SK-N-SH (cell line): ENCODE data around the gene DGCR2. TPM values are rescaled to one million over a fixed set of nuclear protein-coding genes. Genes with fewer than 3 reads are reported as not detected.

Experiments used
- CTCF ChIA-PET: fragments of 300-600, 350-600 bp; formaldehyde crosslinking; extraction: SDS; loops from one replicate; lab custom pipeline; 2021; lab: Yijun Ruan, JAX
- POLR2A ChIA-PET: fragments of 350-600 bp; sonication (Branson Sonifier 250); formaldehyde crosslinking; extraction: SDS; loops from one replicate; lab custom pipeline; 2020; ENCODE audit warnings: antibody characterized with exemption, inconsistent platforms; lab: Yijun Ruan, JAX
- DNase-seq: peaks from one replicate; pipeline ENCODE4 v3.0.0; 2012
- H2AFZ ChIP-seq: fragments of 200-600 bp; sonication (generic); 2 replicates; pipeline ENCODE4 v1.8.1; 2016; ENCODE audit warnings: antibody characterized with exemption, mild to moderate bottlenecking, low read depth
- H3F3A ChIP-seq: fragments of 200-600 bp; sonication (generic); replicated peaks from 2 replicates; pipeline ENCODE3; 2016; ENCODE audit warnings: antibody characterized with exemption, mild to moderate bottlenecking; ENCODE audit not compliant: insufficient read depth
- H3K27ac ChIP-seq, 2 experiments: fragments of 200-500 bp in 1 of 2; fragments of 200-600 bp in 1 of 2; sonication (Bioruptor generic) in 1 of 2; sonication (generic), shearing (Covaris generic) in 1 of 2; 2 replicates each; pipeline versions ENCODE4 v1.5.1 to v1.6.1; 2014 to 2016; ENCODE audit warnings: low read depth in 2 of 2, inconsistent platforms in 1 of 2, low read length in 1 of 2, mild to moderate bottlenecking in 1 of 2, mixed read lengths in 1 of 2
- H3K27me3 ChIP-seq: fragments of 200-600 bp; sonication (generic), shearing (Covaris generic); 2 replicates; pipeline ENCODE4 v1.6.1; 2016; ENCODE audit warnings: mixed run types; ENCODE audit not compliant: insufficient read depth
- H3K36me3 ChIP-seq, 2 experiments: fragments of 200-500 bp in 1 of 2; fragments of 200-600 bp in 1 of 2; sonication (Bioruptor generic) in 1 of 2; sonication (generic) in 1 of 2; replicated peaks in 1 of 2; 2 replicates each; pipeline versions ENCODE3 to v1.5.1; 2014 to 2016; ENCODE audit warnings: low read length in 1 of 2, mild to moderate bottlenecking in 1 of 2; ENCODE audit not compliant: insufficient read depth in 2 of 2, control insufficient read depth in 1 of 2
- H3K4me1 ChIP-seq, 2 experiments: fragments of 200-500 bp in 1 of 2; fragments of 200-600 bp in 1 of 2; sonication (Bioruptor generic) in 1 of 2; sonication (generic), shearing (Covaris generic) in 1 of 2; 2 replicates each; pipeline versions ENCODE4 v1.5.1 to v1.6.1; 2014 to 2016; ENCODE audit warnings: low read depth in 1 of 2, low read length in 1 of 2, mixed run types in 1 of 2; ENCODE audit not compliant: insufficient read depth in 2 of 2, control insufficient read depth in 1 of 2
- H3K4me2 ChIP-seq: fragments of 200-600 bp; sonication (generic), shearing (Covaris generic); 2 replicates; pipeline ENCODE4 v1.6.1; 2017; ENCODE audit warnings: mixed run types
- H3K4me3 ChIP-seq, 2 experiments: fragments of 200-500 bp in 1 of 2; fragments of 200-600 bp in 1 of 2; sonication (Bioruptor generic) in 1 of 2; sonication (generic), shearing (Covaris generic) in 1 of 2; 2 replicates each; pipeline versions ENCODE4 v1.5.1 to v1.8.1; 2014 to 2016; ENCODE audit warnings: low read depth in 2 of 2, inconsistent platforms in 1 of 2, low read length in 1 of 2, mild to moderate bottlenecking in 1 of 2, mixed read lengths in 1 of 2, moderate library complexity in 1 of 2
- H3K79me2 ChIP-seq: fragments of 200-600 bp; sonication (generic); 2 replicates; pipeline ENCODE4 v1.8.1; 2017; ENCODE audit warnings: mild to moderate bottlenecking; ENCODE audit not compliant: insufficient read depth
- H3K9ac ChIP-seq: fragments of 200-600 bp; sonication (generic); 2 replicates; pipeline ENCODE4 v1.6.1; 2017; ENCODE audit warnings: mixed run types
- H3K9me2 ChIP-seq: fragments of 200-600 bp; sonication (generic); 2 replicates; pipeline ENCODE4 v1.6.1; 2017; ENCODE audit warnings: mixed run types
- H3K9me3 ChIP-seq: fragments of 200-600 bp; sonication (generic); 2 replicates; pipeline ENCODE4 v1.6.1; 2017; ENCODE audit warnings: mixed run types, mild to moderate bottlenecking, moderate library complexity
- H4K20me1 ChIP-seq: fragments of 200-600 bp; sonication (generic); 2 replicates; pipeline ENCODE4 v1.6.1; 2017; ENCODE audit warnings: mild to moderate bottlenecking, mixed run types; ENCODE audit not compliant: insufficient read depth
- FOSL2 ChIP-seq: IDR thresholded peaks from 2 replicates; pipeline ENCODE4 v1.4.0; 2012; ENCODE audit warnings: low read depth, mild to moderate bottlenecking, moderate library complexity, borderline replicate concordance
- FOXJ3 ChIP-seq: sonication (generic); formaldehyde crosslinking; IDR thresholded peaks from 2 replicates; pipeline ENCODE4 v1.5.1; 2020; ENCODE audit warnings: mild to moderate bottlenecking, missing genetic modification reagents
- GABPA ChIP-seq: IDR thresholded peaks from 2 replicates; pipeline ENCODE4 v1.4.0; 2012; ENCODE audit warnings: low read depth, mild to moderate bottlenecking
- JUND ChIP-seq: IDR thresholded peaks from 2 replicates; pipeline ENCODE4 v1.4.0; 2012
- MXI1 ChIP-seq: IDR thresholded peaks from 2 replicates; pipeline ENCODE4 v1.6.1; 2012; ENCODE audit warnings: mild to moderate bottlenecking, low read depth, low read length, improper control_type of control experiment
- NFIC ChIP-seq: IDR thresholded peaks from 2 replicates; pipeline ENCODE4 v1.4.0; 2012; ENCODE audit warnings: borderline replicate concordance
- NRF1 ChIP-seq: IDR thresholded peaks from 2 replicates; pipeline ENCODE4 v1.6.1; 2012; ENCODE audit warnings: low read depth, mild to moderate bottlenecking, low read length
- POLR2AphosphoS5 ChIP-seq: IDR thresholded peaks from 2 replicates; pipeline ENCODE4 v1.6.1; 2012; ENCODE audit warnings: low read depth, low read length
- RFX5 ChIP-seq: IDR thresholded peaks from 2 replicates; pipeline ENCODE4 v1.6.1; 2012; ENCODE audit warnings: mild to moderate bottlenecking, improper control_type of control experiment, low read length
- TAF1 ChIP-seq: IDR thresholded peaks from 2 replicates; pipeline ENCODE4 v1.6.1; 2012; ENCODE audit warnings: low read depth, mild to moderate bottlenecking, low read length, moderate library complexity, borderline replicate concordance
- TCF12 ChIP-seq: IDR thresholded peaks from 2 replicates; pipeline ENCODE4 v1.4.0; 2012
- TEAD4 ChIP-seq: IDR thresholded peaks from 2 replicates; pipeline ENCODE4 v1.4.0; 2012; ENCODE audit warnings: mild to moderate bottlenecking, borderline replicate concordance; ENCODE audit not compliant: insufficient read depth
- WGBS: methylation state at CpG from one replicate; pipeline ENCODE4 v1.1.6; 2017; ENCODE audit warnings: low lambda C conversion rate; 5-methylcytosine and 5-hydroxymethylcytosine counted together
- polyA plus RNA-seq, 3 experiments: library from polyadenylated mRNA; depleted of rRNA; stranded (reverse); fragments of >200 nt; gene quantifications; 2 replicates each; pipeline ENCODE4 v1.2.3, GENCODE V29; 2012
- TF ChIP-seq, protein P1 (sequence below): fragments of 150-350 bp; IDR thresholded peaks from 2 replicates; pipeline ENCODE4 v1.6.1; 2017; ENCODE audit warnings: antibody characterized with exemption, low read length, low read depth, borderline replicate concordance
- TF ChIP-seq, protein P2 (sequence below): IDR thresholded peaks from 2 replicates; pipeline ENCODE4 v1.4.0; 2012; ENCODE audit warnings: low read depth, borderline replicate concordance

Gene DGCR2
- polyA plus RNA-seq, 1 of the 3 experiments (the other 2 are of a cell fraction): 30.4 TPM

DNA sequence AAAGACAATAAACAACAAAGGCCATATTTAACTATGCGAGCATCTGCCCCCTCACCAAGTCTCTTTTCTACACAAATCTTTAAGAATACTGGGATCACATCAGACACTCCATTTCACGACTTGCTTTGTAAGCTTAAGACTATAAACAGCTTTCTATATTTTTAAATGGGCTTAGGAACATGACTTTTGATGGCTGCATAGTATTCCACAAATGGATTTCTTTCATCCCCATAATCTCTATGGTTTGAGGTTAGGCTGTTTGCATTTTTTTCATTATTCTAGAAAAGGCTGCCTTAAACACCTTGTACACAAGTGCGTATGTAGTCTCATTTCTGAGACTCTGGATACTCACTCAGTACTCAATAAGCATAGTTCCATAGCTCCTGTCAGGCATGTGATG lies 52.8 kb downstream of the DGCR2 start:
- no peak for TF ChIP-seq GABPA
- TF ChIP-seq TEAD4: no peak
- TF ChIP-seq NRF1: no peak
- TF ChIP-seq, protein P1, sequence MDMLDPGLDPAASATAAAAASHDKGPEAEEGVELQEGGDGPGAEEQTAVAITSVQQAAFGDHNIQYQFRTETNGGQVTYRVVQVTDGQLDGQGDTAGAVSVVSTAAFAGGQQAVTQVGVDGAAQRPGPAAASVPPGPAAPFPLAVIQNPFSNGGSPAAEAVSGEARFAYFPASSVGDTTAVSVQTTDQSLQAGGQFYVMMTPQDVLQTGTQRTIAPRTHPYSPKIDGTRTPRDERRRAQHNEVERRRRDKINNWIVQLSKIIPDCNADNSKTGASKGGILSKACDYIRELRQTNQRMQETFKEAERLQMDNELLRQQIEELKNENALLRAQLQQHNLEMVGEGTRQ: no peak
- TF ChIP-seq TCF12: no peak
- TF ChIP-seq FOXJ3 (CRISPR knock-in tag): no peak
- no peak for TF ChIP-seq NFIC
- TF ChIP-seq, all 33 proteins: peak for 0
- H2AFZ ChIP-seq: no peak overlapping the region
- peaks cover 3 to 5% of the 10 kb centered on the region in 2 experiments; a peak in 1 of 4 replicates for H3K4me1 ChIP-seq
- H3K9ac ChIP-seq: no peak overlapping the region
- no peaks in the 10 kb centered on the region for H3K9me3 ChIP-seq
- peaks cover 11% of the 10 kb centered on the region; the same call in 1 of the 2 replicates for H3K79me2 ChIP-seq
- no peak overlapping the region for H3K27ac ChIP-seq
- H3K4me3 ChIP-seq: no peak overlapping the region
- 98% methylated on average over 3 of the region's 3 CpGs for WGBS
- H3K4me2 ChIP-seq: no peak overlapping the region
- H3K27me3 ChIP-seq: no peaks in the 10 kb centered on the region
- POLR2A ChIA-PET: no interaction called here
- no peak for DNase-seq
- no peaks in the 10 kb centered on the region for H3K9me2 ChIP-seq
- CTCF ChIA-PET: no interaction called here
- H4K20me1 ChIP-seq: peaks cover 22% of the 10 kb centered on the region
- H3F3A ChIP-seq: peaks cover 3% of the 10 kb centered on the region
- H3K36me3 ChIP-seq: peaks cover 5 to 28% of the 10 kb centered on the region in 2 experiments

GRCh38 chr22:19068784-19069271 lies 53.4 kb downstream of the DGCR2 start:
- peaks cover 3 to 5% of the 10 kb centered on the region in 2 experiments; a peak in 1 of 4 replicates for H3K4me1 ChIP-seq
- no peaks in the 10 kb centered on the region for H3K9me2 ChIP-seq
- DNase-seq: no peak
- no peak overlapping the region for H3K4me2 ChIP-seq
- peaks cover 22% of the 10 kb centered on the region for H4K20me1 ChIP-seq
- H3K36me3 ChIP-seq: peaks cover 5 to 34% of the 10 kb centered on the region in 2 experiments
- WGBS: 83% methylated on average over 5 of the region's 5 CpGs
- no peak for TF ChIP-seq FOSL2
- TF ChIP-seq, protein P1: no peak
- TF ChIP-seq TAF1: no peak
- TF ChIP-seq JUND: no peak
- no peak for TF ChIP-seq RFX5
- no peak for TF ChIP-seq POLR2AphosphoS5
- TF ChIP-seq, protein P2, sequence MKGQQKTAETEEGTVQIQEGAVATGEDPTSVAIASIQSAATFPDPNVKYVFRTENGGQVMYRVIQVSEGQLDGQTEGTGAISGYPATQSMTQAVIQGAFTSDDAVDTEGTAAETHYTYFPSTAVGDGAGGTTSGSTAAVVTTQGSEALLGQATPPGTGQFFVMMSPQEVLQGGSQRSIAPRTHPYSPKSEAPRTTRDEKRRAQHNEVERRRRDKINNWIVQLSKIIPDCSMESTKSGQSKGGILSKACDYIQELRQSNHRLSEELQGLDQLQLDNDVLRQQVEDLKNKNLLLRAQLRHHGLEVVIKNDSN: no peak
- TF ChIP-seq MXI1: no peak
- TF ChIP-seq, all 33 proteins: peak for 0
- Histone ChIP-seq H3K9me3 (no peaks in the 10 kb centered on the region), H2AFZ (no peak overlapping the region), H3K27me3 (no peaks in the 10 kb centered on the region), H3K4me3 (no peak overlapping the region), H3K79me2 (peaks cover 11% of the 10 kb centered on the region; the same call in 1 of the 2 replicates), H3K9ac (no peak overlapping the region), H3K27ac (no peak overlapping the region), H3F3A (peaks cover 3% of the 10 kb centered on the region)
- ChIA-PET CTCF (no interaction called here), POLR2A (no interaction called here)
